HG02943 (cell line): ENCODE data around the gene KIAA0040.

Experiments
- ATAC-seq: cut with Tn5 transposase; IDR thresholded peaks from one replicate; pipeline ENCODE4 v1.9.1; 2021; ENCODE audit warnings: mild to moderate bottlenecking, low read depth, moderate library complexity; ENCODE audit not compliant: unreplicated experiment

KIAA0040 gene

GRCh38 chr1:175172503-175172902, 20.1 kb downstream of the KIAA0040 start:
- ATAC-seq, result no peak

- ATAC-seq, result no peak
Observed at GRCh38 chr1:175171036-175171913, 21.3 kb downstream of the KIAA0040 start.

GRCh38 chr1:175169286-175170018, 23.1 kb downstream of the KIAA0040 start:
- no peak for ATAC-seq

- no peak for ATAC-seq
Observed at GRCh38 chr1:175168782-175169181, 23.8 kb downstream of the KIAA0040 start.

GRCh38 chr1:175167861-175168260, 24.7 kb downstream of the KIAA0040 start:
- ATAC-seq, result no peak

GRCh38 chr1:175166746-175167145, 25.8 kb downstream of the KIAA0040 start:
- ATAC-seq, result no peak

- ATAC-seq, result no peak
Observed at GRCh38 chr1:175164751-175165150, 27.8 kb downstream of the KIAA0040 start.

GRCh38 chr1:175163702-175164101, 28.9 kb downstream of the KIAA0040 start:
- ATAC-seq, result no peak

GRCh38 chr1:175162955-175163354, 29.6 kb downstream of the KIAA0040 start:
- ATAC-seq, result no peak

- ATAC-seq, result no peak
Observed at GRCh38 chr1:175158170-175158591, 34.4 kb downstream of the KIAA0040 start.

GRCh38 chr1:175157200-175157599, 35.4 kb downstream of the KIAA0040 start:
- ATAC-seq, result no peak

GRCh38 chr1:175155936-175156335, 36.6 kb downstream of the KIAA0040 start:
- ATAC-seq, result no peak

- ATAC-seq, result no peak
Observed at GRCh38 chr1:175155473-175155856, 37.1 kb downstream of the KIAA0040 start.

- no peak for ATAC-seq
Observed at GRCh38 chr1:175154629-175155472, 37.7 kb downstream of the KIAA0040 start.

- ATAC-seq, result no peak
Observed at GRCh38 chr1:175152006-175152652, 40.4 kb downstream of the KIAA0040 start.

- no peak for ATAC-seq
Observed at GRCh38 chr1:175150596-175151319, 41.8 kb downstream of the KIAA0040 start.

- ATAC-seq, result no peak
Observed at GRCh38 chr1:175148068-175148467, 44.5 kb downstream of the KIAA0040 start.

- no peak for ATAC-seq
Observed at GRCh38 chr1:175147569-175147968, 45.0 kb downstream of the KIAA0040 start.

GRCh38 chr1:175146529-175147213, 45.9 kb downstream of the KIAA0040 start:
- no peak for ATAC-seq
